GDM1 (cell line): Measurements from ENCODE around the gene ADARB1.

ENCODE experiments used
- DNase-seq: peaks from one replicate; lab custom pipeline; 2025; lab: John Stamatoyannopoulos, UW

ADARB1 gene

DNA sequence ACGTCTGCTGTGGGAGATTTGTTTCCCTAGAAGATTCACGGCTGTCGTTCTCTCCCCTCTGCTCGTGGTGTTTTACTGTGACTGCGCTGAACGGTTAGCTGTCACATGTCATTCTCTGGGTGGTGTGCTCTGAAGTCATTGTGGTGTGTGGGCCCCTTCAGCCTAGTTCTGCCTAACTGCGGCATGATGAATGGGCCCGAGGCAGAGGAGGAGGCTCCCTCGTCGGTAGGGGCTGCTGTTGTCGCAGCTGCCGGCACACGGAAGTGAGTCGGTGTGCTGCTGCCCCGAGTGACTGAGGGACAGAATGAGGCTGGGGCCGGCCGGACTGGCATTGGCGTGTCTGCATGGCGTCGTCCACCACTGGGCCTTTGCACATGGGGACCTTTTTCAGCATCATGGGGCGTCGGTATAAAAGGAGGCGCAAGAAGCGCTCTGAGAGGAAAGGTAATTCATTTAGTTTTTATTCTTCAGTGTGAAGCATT is 77.9 kb downstream of the ADARB1 start:
- DNase-seq: peak; percentile 88

DNA sequence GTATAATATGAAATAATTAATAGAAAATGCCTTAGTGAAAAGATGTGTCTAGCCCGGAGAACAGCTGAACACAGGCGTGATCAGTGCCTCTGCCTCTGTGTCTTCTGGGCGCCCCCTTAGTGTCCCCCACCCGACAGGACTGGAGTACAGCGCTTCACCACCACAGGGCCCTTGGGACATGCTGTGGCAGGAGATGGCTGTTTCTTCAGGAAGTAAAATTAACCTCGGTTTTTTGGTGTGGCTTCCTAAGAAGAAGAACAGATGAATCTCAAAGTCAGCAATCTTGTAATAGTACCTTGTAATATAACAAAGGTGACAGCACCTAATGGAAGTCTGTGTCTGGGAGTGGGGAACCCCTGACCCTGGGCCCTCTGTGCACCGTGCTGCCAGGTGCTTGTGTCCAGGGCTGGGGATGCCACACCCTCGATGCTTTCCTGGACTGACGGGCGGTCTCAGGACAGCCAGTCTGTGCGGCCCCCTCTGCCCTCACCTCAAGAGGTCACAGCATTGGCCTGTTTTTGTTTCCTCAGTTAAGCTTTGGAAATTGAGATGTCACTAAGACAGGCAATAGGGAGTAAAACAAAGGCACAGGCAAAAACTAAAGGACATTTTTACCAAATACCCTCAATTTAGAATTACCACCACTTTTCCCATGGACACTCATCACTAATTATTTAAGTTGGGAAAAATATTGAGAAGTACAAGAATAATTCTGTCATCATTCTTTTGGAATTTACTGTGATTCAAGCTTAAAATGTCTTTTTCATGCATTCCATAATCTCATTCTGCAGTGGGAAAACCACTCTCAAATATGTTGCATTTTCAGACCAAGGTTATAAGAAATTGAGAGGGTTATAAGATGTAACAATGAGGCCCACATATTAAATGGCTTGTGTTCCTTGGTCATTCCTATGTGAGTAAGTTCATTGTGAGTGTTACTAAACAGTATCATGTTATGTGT is 79.3 kb downstream of the ADARB1 start:
- DNase-seq: no peak

DNA sequence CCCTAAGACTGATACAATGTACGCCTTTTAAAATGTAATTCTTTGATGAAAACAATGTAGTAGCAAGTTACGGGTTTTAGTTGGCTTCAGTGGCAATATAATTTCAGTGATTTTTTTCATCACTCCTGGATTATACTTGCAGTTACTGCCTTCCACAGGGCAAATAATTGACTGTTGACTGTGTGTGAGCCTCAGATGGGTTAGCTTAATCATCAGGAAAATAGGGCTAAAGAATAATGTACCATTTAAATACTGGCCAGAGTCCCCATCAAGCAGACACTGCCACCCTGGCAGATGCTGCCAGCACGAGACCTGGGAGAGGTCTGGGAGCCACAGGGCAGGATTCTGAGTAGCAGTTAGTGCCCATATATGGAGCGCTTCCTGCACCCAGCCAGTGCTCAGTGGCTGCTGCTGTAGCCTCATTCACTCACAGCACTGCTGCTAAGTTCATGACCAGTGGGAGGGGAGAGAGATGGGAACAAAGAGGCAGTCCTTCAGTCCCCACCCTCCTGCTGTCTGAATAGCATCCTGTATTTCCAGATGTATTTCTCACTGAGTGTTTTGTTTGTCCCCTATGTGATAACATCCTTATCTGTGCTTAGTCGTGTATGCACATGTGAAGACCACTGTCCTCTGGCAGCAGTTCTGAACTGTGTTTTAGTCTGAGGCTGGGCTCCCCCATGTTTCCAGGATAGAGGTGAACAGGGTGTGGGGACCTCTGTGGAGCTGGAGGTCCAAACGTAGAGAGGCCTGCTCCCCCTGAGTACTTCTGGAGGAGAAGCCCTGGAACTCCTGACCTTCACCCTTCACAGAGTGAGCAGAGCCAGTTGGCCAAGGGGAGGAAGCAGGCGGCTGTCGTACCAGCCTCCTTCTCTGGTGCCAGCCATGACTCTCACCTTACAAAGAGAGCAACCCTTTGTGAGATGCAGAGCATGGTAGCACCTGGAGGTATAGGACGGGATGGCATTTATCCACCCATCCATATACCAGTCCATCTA is 80.4 kb downstream of the ADARB1 start:
- no peak for DNase-seq

DNA sequence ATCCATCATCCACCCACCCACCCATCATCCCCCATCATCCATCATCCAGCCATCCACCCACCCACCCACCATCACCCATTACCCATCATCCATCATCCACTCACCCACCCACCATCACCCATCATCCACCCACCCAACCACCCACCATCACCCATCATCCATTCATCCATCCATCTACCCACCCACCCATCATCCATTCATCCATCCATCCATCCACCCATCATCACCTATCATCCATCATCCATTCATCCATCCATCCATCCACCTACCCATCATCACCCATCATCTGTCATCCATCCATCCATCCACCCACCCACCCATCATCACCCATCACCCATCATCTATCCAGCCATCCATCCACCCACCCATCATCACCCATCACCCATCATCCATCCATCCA is 81.5 kb downstream of the ADARB1 start:
- DNase-seq: no peak

- DNase-seq: no peak
These were observed 82.1 kb downstream of the ADARB1 start for GRCh38 chr21:45156459-45156858.

DNA sequence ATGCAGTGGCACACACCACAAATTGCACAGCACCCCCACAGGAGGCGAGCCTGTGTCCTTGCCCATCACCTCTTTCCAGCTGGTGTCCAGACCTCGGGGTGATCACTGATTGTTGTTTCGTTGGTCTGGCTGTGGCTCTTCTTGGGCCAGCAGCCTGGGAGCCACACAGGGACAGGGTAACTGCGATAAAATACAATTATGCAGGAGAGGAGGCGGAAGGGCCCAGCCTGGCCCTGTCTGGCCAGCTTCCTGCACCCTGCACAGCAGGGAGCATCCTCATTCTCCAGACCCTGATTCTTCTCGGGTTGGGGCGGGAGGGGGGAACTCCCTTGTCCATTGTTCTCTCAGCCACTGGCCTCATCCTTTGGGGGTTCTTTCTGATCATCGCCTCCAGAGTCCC is 83.6 kb downstream of the ADARB1 start:
- no peak for DNase-seq

- no peak for DNase-seq
These were observed 84.4 kb downstream of the ADARB1 start for GRCh38 chr21:45158491-45159423.

DNA sequence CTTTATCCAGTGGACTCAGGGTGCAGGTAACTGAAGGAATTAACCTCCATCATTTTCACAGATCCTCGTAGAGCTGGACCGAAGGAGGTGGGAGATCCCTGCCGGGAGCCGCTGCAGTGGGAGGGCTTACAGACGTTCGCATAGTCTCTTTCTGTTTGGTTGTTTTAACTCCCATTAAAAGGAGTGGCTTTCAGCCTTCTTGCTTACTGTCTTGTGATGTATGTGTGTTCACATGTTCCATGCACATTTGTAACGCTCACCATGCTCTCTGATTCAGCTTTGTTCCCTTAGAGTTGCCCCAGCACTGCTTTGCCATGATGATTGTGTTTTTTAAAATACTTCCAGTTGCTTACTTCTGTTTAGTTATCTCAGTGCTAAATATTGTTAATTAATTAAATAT is 85.8 kb downstream of the ADARB1 start:
- no peak for DNase-seq

DNA sequence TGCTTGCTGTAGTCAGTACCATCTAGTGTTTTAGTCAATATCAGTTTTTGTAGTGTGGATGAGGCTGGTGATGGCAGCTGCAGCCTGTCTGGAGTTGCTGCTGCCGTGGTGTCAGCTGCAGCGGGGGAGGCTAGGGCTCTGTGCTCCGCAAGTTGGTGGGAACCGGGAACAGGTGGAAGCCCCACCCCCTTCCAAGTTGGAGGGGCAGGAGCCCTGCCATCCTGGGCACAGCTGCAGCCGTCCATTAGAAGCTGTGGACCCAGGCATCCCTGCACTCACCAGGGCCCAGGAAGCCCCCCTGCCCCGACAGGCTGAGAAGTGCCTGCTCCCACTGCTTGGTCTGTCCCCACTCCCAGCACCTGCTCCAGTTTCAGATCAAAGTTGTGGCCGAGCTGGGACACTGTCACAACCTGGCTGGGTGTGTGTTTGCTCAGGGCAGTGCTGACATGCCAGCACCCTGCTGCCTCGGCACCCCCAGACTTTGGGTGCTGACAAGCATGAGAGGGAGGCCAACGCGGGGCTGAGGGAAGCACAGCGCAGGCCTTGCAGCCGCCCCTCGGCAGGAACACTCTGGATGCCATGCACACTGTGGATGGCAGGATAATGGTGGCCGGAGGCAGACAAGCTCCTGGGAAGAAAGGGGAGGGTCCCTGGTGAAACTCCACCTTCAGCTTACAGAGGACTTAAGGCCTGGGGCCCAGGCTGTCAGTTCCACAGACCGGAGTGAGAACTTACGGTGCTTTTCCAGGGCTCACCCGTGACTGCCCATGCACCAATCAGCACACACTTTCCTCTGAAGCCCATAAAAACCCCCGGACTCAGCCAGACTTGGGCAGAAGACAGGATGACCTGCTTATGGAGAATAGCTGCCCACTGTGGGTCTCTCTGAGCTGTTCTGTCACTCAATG is 86.9 kb downstream of the ADARB1 start:
- no peak for DNase-seq

DNA sequence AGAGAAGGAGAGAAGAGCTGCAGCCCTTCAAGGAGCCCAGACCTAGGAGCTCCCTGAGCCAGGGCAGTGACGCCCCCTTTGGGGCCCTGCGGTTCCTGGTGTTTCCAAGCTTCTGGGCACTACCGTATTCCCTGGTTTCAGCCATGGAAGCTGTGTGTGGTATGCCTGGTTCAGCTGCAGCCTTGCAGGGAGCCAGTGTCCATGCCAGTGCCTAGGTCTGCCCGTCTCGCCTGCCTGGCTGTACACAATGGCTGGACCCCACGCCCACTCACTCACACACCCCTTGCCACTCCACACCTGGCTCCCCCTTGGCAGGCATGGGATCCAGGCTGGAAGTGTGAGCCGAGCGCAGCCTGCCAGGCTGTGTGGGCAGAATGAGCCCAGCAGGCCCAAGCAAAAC is 87.7 kb downstream of the ADARB1 start:
- no peak for DNase-seq

DNA sequence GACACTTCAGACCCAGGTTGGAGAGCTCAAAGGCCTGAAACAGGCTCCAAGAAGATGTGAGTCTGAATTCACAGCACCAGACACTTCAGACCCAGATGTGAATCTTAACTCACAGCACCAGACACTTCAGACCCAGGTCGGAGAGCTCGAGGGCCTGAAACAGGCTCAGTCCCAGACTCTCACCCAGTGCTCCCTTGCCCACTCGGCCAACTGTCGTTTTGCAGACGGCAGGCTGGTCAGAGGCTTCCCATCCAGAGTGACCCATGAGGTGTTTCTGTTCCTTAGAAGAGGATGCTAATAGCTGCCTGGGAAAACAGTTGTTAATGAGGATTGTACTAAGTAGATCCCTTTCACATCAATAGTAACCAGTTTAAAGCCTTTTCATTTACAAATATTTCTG is 88.4 kb downstream of the ADARB1 start:
- DNase-seq: no peak

DNA sequence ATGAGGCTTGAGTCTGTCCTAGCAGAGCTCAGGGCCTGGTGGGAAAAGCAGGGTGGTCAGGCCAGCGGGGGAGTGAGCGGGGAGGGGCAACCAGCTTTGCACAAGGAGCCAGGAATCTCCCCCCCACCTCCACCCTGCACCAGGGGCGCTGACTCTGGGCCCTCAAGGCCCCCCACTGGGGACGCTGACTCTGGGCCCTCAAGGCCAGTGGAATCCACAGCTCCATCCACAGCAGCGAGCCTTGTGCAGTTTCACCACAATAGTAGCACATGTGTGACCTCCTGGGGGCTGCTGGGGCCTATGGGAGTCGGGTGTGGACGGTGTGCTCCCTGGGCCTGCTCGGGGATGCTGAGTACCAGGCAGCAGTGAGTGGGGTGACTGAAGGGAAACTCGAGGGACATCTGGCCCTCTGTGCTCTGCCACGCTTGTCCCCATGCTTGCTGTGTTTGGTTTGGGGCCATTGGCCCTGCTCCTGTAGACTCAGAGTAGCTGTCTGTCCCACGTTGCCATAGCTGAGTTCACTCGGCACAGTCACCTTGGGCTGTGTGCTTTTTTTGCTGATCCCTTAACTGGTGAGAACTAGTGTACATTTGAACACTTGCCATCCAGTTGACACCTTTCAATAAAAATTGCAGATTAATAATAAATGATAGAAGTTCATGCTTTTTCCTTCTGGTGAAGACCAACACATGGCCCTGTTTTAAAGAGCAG is 89.2 kb downstream of the ADARB1 start:
- no peak for DNase-seq

GRCh38 chr21:45164124-45164511 is 89.7 kb downstream of the ADARB1 start:
- no peak for DNase-seq

DNA sequence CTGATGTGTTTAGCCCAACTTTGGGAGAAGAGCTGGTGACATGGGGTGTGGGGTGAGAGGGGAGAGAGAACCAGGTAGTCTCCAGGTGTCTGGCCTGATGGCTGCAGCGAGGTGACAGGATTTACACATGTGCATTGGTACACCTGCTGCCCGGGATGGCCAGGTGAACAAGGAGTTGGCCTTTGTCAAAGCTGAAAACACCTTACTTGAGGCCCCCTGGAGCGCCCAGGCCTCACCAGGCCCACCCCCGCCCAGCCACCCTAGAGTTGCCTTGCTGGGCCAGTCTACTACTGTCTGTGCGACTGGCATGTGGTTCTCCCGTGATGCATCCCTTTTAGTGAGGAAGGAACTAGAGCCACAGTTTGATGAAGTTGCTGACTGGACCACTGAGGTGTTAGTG is 90.5 kb downstream of the ADARB1 start:
- DNase-seq: no peak

- DNase-seq: no peak
These were observed 92.6 kb downstream of the ADARB1 start for GRCh38 chr21:45166931-45167330.

- DNase-seq: no peak
These were observed 93.4 kb downstream of the ADARB1 start for GRCh38 chr21:45167796-45168222.

DNA sequence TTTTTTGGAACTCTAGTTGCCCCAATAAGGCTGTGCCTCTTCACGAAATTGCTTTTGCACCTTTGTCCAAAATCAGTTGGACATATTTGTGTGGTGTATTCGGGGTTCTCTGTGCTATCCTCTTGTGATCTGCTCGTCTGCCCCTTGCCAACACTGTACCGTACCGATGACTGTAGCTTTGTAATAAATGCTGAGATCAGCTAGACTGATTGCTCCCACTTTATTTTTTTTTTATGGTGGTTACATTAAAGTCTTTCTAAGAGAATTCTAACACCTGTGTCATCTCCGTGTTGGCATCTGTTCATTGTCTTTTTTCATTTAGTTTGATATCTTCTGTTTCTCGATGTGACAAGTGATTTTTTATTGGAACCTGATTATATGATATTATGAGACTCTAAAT is 94.1 kb downstream of the ADARB1 start:
- DNase-seq: no peak

- peak; percentile 78 for DNase-seq
These were observed 94.6 kb downstream of the ADARB1 start for GRCh38 chr21:45169001-45169400.

DNA sequence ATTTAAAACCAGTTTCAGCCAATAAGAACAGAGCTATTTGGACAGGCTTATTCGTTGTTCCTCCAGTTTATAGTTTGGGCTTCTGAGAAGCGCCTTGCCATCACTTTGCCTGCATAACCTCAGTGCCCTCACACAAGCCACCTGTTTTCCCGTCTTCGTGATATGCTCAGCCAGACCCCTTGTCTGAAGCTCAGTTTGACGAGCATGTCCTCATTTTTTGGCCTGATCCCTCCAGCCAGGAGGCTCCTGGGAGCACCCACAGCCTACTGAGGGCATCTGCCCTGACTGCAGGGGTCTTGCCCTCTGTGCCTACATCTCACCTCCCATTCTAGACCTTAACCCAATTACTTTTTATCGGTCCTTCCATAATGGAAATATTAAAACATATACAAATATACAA is 95.3 kb downstream of the ADARB1 start:
- DNase-seq: no peak

DNA sequence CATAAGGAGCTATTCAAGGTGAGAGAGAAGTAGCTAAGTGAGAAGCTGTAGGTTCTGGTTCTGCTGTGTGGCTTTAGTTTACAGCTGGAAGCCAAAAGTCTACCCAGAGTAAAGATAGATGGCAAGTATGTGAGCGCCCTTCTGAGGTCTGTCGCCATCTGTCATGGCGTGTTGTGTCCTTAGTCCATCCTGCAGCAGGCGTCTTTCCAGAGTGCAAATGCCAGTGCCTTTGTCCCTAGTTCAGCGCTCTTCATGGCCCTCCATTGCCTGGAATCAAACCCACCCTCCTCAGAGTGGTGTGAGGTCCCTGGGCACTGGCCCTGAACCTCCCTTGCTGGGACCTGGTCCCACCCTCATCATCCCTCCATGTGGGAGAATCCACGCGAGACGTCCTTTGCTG is 96.6 kb downstream of the ADARB1 start:
- no peak for DNase-seq
